ENCODE measurements around the gene SNED1. TPM values are rescaled to one million over a fixed set of nuclear protein-coding genes. Genes with fewer than 3 reads are reported as not detected.

The SNED1 gene
- total RNA-seq, 1 experiment from 2014 or later: not detected

DNA sequence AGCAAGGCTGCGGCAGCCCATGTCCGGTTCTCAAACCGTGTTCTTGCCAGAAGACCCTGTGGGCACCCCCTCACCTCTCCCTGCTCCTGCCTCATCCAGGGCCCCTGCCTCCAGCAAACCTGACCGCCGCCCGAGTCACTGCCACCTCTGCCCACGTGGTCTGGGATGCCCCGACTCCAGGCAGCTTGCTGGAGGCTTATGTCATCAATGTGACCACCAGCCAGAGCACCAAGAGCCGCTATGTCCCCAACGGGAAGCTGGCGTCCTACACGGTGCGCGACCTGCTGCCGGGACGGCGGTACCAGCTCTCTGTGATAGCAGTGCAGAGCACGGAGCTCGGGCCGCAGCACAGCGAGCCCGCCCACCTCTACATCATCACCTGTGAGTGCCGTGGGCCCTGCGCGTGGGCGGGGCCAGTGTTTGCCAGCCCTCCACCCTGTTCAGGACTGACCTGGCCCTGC, 71.4 kb downstream of the SNED1 start:
- DNase-seq: no peak
- no peak overlapping the region for H3K4me3 Mint-ChIP-seq (ENCODE audit: unreplicated experiment)
- no peaks in the 10 kb centered on the region for H3K9me3 ChIP-seq
- intact Hi-C loops (cut with micrococcal nuclease; ENCODE audit: unreplicated experiment): no loop called here
- H3K27ac Mint-ChIP-seq (ENCODE audit: unreplicated experiment): no peak overlapping the region
- H3K36me3 ChIP-seq (ENCODE audit: control insufficient read depth, insufficient read depth, low read length): no peaks in the 10 kb centered on the region
- ChIA-PET POLR2A (no interaction called here), CTCF (no interaction called here)
- peaks cover 10% of the 10 kb centered on the region for H3K27me3 Mint-ChIP-seq (ENCODE audit: insufficient read depth, unreplicated experiment)
- H3K4me1 ChIP-seq: no peaks in the 10 kb centered on the region
- peaks cover 4% of the 10 kb centered on the region for H3K36me3 Mint-ChIP-seq (ENCODE audit: insufficient read depth, unreplicated experiment)
- no peaks in the 10 kb centered on the region for H3K27me3 ChIP-seq (replicated peaks; ENCODE audit: control insufficient read depth, insufficient read depth, low read length)
- H3K9me3 Mint-ChIP-seq (ENCODE audit: unreplicated experiment): no peaks in the 10 kb centered on the region
- BruUV-seq (replicated peaks): no TSS peak
- TF ChIP-seq, protein P1, sequence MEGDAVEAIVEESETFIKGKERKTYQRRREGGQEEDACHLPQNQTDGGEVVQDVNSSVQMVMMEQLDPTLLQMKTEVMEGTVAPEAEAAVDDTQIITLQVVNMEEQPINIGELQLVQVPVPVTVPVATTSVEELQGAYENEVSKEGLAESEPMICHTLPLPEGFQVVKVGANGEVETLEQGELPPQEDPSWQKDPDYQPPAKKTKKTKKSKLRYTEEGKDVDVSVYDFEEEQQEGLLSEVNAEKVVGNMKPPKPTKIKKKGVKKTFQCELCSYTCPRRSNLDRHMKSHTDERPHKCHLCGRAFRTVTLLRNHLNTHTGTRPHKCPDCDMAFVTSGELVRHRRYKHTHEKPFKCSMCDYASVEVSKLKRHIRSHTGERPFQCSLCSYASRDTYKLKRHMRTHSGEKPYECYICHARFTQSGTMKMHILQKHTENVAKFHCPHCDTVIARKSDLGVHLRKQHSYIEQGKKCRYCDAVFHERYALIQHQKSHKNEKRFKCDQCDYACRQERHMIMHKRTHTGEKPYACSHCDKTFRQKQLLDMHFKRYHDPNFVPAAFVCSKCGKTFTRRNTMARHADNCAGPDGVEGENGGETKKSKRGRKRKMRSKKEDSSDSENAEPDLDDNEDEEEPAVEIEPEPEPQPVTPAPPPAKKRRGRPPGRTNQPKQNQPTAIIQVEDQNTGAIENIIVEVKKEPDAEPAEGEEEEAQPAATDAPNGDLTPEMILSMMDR (IDR thresholded peaks at IDR 0.05; ENCODE audit: insufficient read depth in 1 of 2, low read depth in 1 of 2, low read length in 1 of 2, severe bottlenecking in 1 of 2, unreplicated experiment in 1 of 2): no peak
- H3K4me1 Mint-ChIP-seq (ENCODE audit: low read depth, unreplicated experiment): no peaks in the 10 kb centered on the region
- no peak overlapping the region for H3K4me3 ChIP-seq (ENCODE audit: low read depth, low read length)

- DNase-seq: no peak
- Mint-ChIP-seq H3K4me1 (ENCODE audit: low read depth, unreplicated experiment) (no peaks in the 10 kb centered on the region), H3K36me3 (ENCODE audit: insufficient read depth, unreplicated experiment) (peaks cover 4% of the 10 kb centered on the region), H3K27me3 (ENCODE audit: insufficient read depth, unreplicated experiment) (peaks cover 10% of the 10 kb centered on the region), H3K9me3 (ENCODE audit: unreplicated experiment) (no peaks in the 10 kb centered on the region), H3K4me3 (ENCODE audit: unreplicated experiment) (no peak overlapping the region), H3K27ac (ENCODE audit: unreplicated experiment) (no peak overlapping the region)
- no TSS peak for BruUV-seq (replicated peaks)
- POLR2A ChIA-PET: no interaction called here
- Histone ChIP-seq H3K27me3 (replicated peaks; ENCODE audit: control insufficient read depth, insufficient read depth, low read length) (no peaks in the 10 kb centered on the region), H3K9me3 (no peaks in the 10 kb centered on the region), H3K4me3 (ENCODE audit: low read depth, low read length) (no peak overlapping the region), H3K36me3 (ENCODE audit: control insufficient read depth, insufficient read depth, low read length) (no peaks in the 10 kb centered on the region), H3K4me1 (no peaks in the 10 kb centered on the region)
- TF ChIP-seq, protein P1 (IDR thresholded peaks at IDR 0.05; ENCODE audit: insufficient read depth in 1 of 2, low read depth in 1 of 2, low read length in 1 of 2, severe bottlenecking in 1 of 2, unreplicated experiment in 1 of 2): no peak
- CTCF ChIA-PET: no interaction called here
- intact Hi-C loops (cut with micrococcal nuclease; ENCODE audit: unreplicated experiment): no loop called here
These were observed 71.9 kb downstream of the SNED1 start for GRCh38 chr2:241070361-241070760.

- Histone ChIP-seq H3K9me3 (no peaks in the 10 kb centered on the region), H3K4me3 (ENCODE audit: low read depth, low read length) (no peak overlapping the region), H3K36me3 (ENCODE audit: control insufficient read depth, insufficient read depth, low read length) (no peaks in the 10 kb centered on the region), H3K27me3 (replicated peaks; ENCODE audit: control insufficient read depth, insufficient read depth, low read length) (no peaks in the 10 kb centered on the region), H3K4me1 (no peaks in the 10 kb centered on the region)
- TF ChIP-seq, protein P1 (IDR thresholded peaks at IDR 0.05; ENCODE audit: insufficient read depth in 1 of 2, low read depth in 1 of 2, low read length in 1 of 2, severe bottlenecking in 1 of 2, unreplicated experiment in 1 of 2): no peak
- no peak for DNase-seq
- BruUV-seq (replicated peaks): no TSS peak
- POLR2A ChIA-PET: no interaction called here
- H3K4me3 Mint-ChIP-seq (ENCODE audit: unreplicated experiment): no peak overlapping the region
- H3K36me3 Mint-ChIP-seq (ENCODE audit: insufficient read depth, unreplicated experiment): peaks cover 4% of the 10 kb centered on the region
- H3K27me3 Mint-ChIP-seq (ENCODE audit: insufficient read depth, unreplicated experiment): peaks cover 9% of the 10 kb centered on the region
- no peak overlapping the region for H3K27ac Mint-ChIP-seq (ENCODE audit: unreplicated experiment)
- intact Hi-C loops (cut with micrococcal nuclease; ENCODE audit: unreplicated experiment): no loop called here
- no peaks in the 10 kb centered on the region for H3K9me3 Mint-ChIP-seq (ENCODE audit: unreplicated experiment)
- H3K4me1 Mint-ChIP-seq (ENCODE audit: low read depth, unreplicated experiment): no peaks in the 10 kb centered on the region
- CTCF ChIA-PET: no interaction called here
These were observed 72.6 kb downstream of the SNED1 start for GRCh38 chr2:241070811-241071676.
